T-helper 2 cell treated with Interferon-gamma antibody and Interleukin-4, amounts not matched to agents 100 ng/mL and 5 ng/mL, for 36 hours (primary cell): ENCODE measurements around the gene SNX32. TPM values are rescaled to one million over a fixed set of nuclear protein-coding genes. Genes with fewer than 3 reads are reported as not detected.
"Not testable (repeated sequence)": the region's sequence is repeated elsewhere in the genome, so short reads cannot be mapped to it uniquely, and the experiment has no call there.

ENCODE experiments used
- intact Hi-C: fragments of 100-400 bp; cut with micrococcal nuclease; formaldehyde crosslinking; loops from one replicate; pipeline ENCODE4 v1.15.1; 2023
- total RNA-seq: library from RNA; stranded (reverse); gene quantifications from 2 replicates; pipeline ENCODE4 v1.2.3, GENCODE V29; 2022

The SNX32 gene
- total RNA-seq, 1 donor from 2014 or later = 1.6 TPM

- intact Hi-C loops = no loop called here
Measured at GRCh38 chr11:65822776-65823528, 10.8 kb upstream of the SNX32 start.

GRCh38 chr11:65826984-65827735, 6.6 kb upstream of the SNX32 start:
- intact Hi-C loops = no loop called here

GRCh38 chr11:65829459-65829858, 4.3 kb upstream of the SNX32 start:
- intact Hi-C loops = no loop called here

GRCh38 chr11:65832231-65832630, 1.5 kb upstream of the SNX32 start:
- intact Hi-C loops = not testable (repeated sequence)

GRCh38 chr11:65834202-65834601, 439 bp downstream of the SNX32 start:
- intact Hi-C loops = no loop called here

- intact Hi-C loops = no loop called here
Measured at GRCh38 chr11:65842144-65842543, 8.4 kb downstream of the SNX32 start.

- intact Hi-C loops = no loop called here
Measured at GRCh38 chr11:65843811-65844210, 10.0 kb downstream of the SNX32 start.

GRCh38 chr11:65844231-65844872, 10.6 kb downstream of the SNX32 start:
- intact Hi-C loops = no loop called here

GRCh38 chr11:65847746-65848145, 14.0 kb downstream of the SNX32 start:
- intact Hi-C loops = no loop called here

GRCh38 chr11:65848693-65849092, 14.9 kb downstream of the SNX32 start:
- intact Hi-C loops = not testable (repeated sequence)

- intact Hi-C loops = no loop called here
Measured at GRCh38 chr11:65849366-65849765, 15.6 kb downstream of the SNX32 start.

GRCh38 chr11:65849771-65850216, 16.0 kb downstream of the SNX32 start:
- intact Hi-C loops = no loop called here

- intact Hi-C loops = no loop called here
Measured at GRCh38 chr11:65850217-65851082, 16.7 kb downstream of the SNX32 start.

- intact Hi-C loops = no loop called here
Measured at GRCh38 chr11:65851083-65851579, 17.4 kb downstream of the SNX32 start.

GRCh38 chr11:65851811-65852507, 18.2 kb downstream of the SNX32 start:
- intact Hi-C loops = no loop called here

- intact Hi-C loops = no loop called here
Measured at GRCh38 chr11:65852508-65853245, 18.9 kb downstream of the SNX32 start.

GRCh38 chr11:65853246-65853979, 19.6 kb downstream of the SNX32 start:
- intact Hi-C loops = no loop called here

- intact Hi-C loops = no loop called here
Measured at GRCh38 chr11:65854161-65854592, 20.4 kb downstream of the SNX32 start.
